Effector memory CD8-positive, alpha-beta T cell (primary cell): Measurements from ENCODE around the gene TRPM8.
A peak's percentile ranks its signal among the peaks of the same experiment; 100 is the strongest.
"Not testable (repeated sequence)": the region's sequence is repeated elsewhere in the genome, so short reads cannot be mapped to it uniquely, and the experiment has no call there.

Experiments used
- ATAC-seq: fragments of 150-1000 bp; cut with Tn5 transposase; replicated peaks from 2 replicates; pipeline ENCODE4 v1.10.0; 2021; ENCODE audit warnings: mild to moderate bottlenecking, moderate library complexity
- DNase-seq, 3 experiments: peaks; one replicate each; pipeline ENCODE4 v3.0.0; 2021
- H3K27ac Mint-ChIP-seq, 2 donors: one replicate each; pipeline ENCODE4 v1.8.0; 2022; ENCODE audit warnings: mild to moderate bottlenecking in 2 of 2, mixed read lengths in 2 of 2, moderate library complexity in 2 of 2
- H3K27me3 Mint-ChIP-seq, 2 donors: one replicate each; pipeline ENCODE4 v1.8.0; 2022; ENCODE audit warnings: mixed read lengths in 2 of 2
- H3K36me3 Mint-ChIP-seq: one replicate; pipeline ENCODE4 v1.8.0; 2022; ENCODE audit warnings: mild to moderate bottlenecking, moderate library complexity, mixed read lengths; ENCODE audit not compliant: insufficient read depth
- H3K4me1 Mint-ChIP-seq, 2 donors: one replicate each; pipeline ENCODE4 v1.8.0; 2022; ENCODE audit warnings: low read depth in 2 of 2, mixed read lengths in 2 of 2
- H3K4me3 Mint-ChIP-seq, 2 donors: one replicate each; pipeline ENCODE4 v1.8.0; 2022; ENCODE audit warnings: mild to moderate bottlenecking in 2 of 2, mixed read lengths in 2 of 2, moderate library complexity in 2 of 2
- H3K9me3 Mint-ChIP-seq, 2 donors: one replicate each; pipeline ENCODE4 v1.8.0; 2022; ENCODE audit warnings: mixed read lengths in 2 of 2

TRPM8 gene

GRCh38 chr2:233944722-233945121 lies 27.5 kb downstream of the TRPM8 start:
- H3K27me3 Mint-ChIP-seq: peaks cover 61 to 85% of the 10 kb centered on the region in 2 donors
- no peaks in the 10 kb centered on the region for H3K36me3 Mint-ChIP-seq
- no peak overlapping the region for H3K4me3 Mint-ChIP-seq
- H3K9me3 Mint-ChIP-seq: no peaks in the 10 kb centered on the region
- no peaks in the 10 kb centered on the region for H3K4me1 Mint-ChIP-seq
- ATAC-seq: no peak
- DNase-seq: no peak
- no peak overlapping the region for H3K27ac Mint-ChIP-seq

DNA sequence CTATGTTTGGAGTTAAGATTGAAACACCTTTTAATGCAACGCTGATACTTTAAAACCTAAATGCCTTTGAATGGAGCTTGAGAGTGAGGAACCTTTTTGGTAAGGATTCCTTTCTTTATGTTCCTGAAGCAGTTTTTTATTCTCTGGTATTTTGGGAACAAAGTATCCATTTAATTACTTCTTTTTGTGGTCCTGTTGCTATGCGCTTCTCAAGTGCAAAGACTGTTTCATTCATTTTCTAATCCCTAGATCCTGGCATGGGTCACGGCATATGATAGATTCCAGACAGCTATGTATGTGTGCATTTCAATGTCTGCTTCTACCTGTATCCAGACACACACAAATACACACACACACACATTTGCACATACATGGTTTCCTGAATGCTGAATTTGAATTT lies 28.0 kb downstream of the TRPM8 start:
- Mint-ChIP-seq H3K36me3 (no peaks in the 10 kb centered on the region), H3K4me1 (no peaks in the 10 kb centered on the region), H3K4me3 (no peak overlapping the region), H3K27ac (no peak overlapping the region), H3K27me3 (peaks cover 62 to 85% of the 10 kb centered on the region in 2 donors), H3K9me3 (no peaks in the 10 kb centered on the region)
- ATAC-seq (no peak), DNase-seq (no peak)

DNA sequence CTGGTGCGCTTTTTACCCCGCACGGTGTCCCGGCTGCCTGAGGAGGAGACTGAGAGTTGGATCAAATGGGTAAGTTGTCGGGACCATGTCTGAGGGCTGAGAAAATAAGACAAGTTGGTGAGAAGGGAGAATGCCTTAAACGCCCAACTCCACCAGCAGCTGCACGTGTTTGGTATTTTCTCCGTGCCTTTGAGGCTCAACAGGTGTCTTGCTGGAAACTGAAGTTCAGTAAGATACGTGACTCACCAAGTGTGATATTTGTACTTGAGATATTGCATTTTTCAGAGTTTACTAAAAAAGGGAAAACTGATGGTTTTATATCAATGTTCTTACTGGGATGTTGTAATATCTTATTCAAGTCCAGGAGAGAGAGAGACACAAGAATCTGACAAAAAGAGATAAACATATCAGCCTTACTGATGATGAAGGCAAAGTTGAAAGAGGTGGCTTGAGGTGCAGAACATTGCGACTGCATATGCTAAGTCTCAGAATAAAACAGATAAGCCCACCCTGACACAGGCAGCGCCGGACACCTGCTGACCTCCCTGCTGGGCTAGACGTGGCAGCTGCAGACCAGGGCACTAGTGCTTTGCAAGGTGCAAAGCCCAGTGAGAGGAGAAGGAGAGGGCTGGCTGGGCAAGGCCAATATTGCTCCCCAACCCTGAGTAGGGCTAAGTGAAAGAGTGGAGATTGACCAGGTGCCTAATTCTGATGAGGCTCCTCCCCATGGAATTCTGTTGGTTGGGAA lies 33.1 kb downstream of the TRPM8 start:
- no peak for ATAC-seq
- no peak overlapping the region for H3K4me3 Mint-ChIP-seq
- peaks cover 80 to 92% of the 10 kb centered on the region in 2 donors for H3K27me3 Mint-ChIP-seq
- H3K27ac Mint-ChIP-seq: no peak overlapping the region
- no peaks in the 10 kb centered on the region for H3K36me3 Mint-ChIP-seq
- H3K4me1 Mint-ChIP-seq: no peaks in the 10 kb centered on the region
- no peaks in the 10 kb centered on the region for H3K9me3 Mint-ChIP-seq
- DNase-seq: no peak

DNA sequence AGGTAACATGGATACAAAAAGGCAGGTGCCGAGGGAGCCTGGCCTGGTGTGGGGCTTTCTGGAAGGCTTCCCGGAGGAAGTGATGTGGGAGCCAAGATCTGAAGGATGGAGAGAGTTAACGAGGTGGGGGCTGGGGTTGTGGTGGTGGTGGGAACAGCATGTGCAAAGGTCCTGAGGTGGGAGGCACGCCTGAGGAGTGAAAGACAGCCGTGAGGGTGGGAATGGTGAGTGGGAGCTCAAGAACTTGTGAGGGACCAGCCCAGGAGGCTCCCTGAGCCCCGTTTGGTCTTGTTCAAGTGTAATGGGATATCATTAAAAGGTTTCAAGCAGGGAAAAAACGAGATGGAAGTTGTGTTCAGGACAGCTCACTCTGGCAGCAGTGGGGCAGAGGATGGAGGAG lies 35.2 kb downstream of the TRPM8 start:
- DNase-seq (no peak), ATAC-seq (no peak)
- Mint-ChIP-seq H3K4me1 (no peaks in the 10 kb centered on the region), H3K9me3 (no peaks in the 10 kb centered on the region), H3K36me3 (no peaks in the 10 kb centered on the region), H3K27me3 (peaks cover 74 to 79% of the 10 kb centered on the region in 2 donors), H3K27ac (no peak overlapping the region), H3K4me3 (no peak overlapping the region)

DNA sequence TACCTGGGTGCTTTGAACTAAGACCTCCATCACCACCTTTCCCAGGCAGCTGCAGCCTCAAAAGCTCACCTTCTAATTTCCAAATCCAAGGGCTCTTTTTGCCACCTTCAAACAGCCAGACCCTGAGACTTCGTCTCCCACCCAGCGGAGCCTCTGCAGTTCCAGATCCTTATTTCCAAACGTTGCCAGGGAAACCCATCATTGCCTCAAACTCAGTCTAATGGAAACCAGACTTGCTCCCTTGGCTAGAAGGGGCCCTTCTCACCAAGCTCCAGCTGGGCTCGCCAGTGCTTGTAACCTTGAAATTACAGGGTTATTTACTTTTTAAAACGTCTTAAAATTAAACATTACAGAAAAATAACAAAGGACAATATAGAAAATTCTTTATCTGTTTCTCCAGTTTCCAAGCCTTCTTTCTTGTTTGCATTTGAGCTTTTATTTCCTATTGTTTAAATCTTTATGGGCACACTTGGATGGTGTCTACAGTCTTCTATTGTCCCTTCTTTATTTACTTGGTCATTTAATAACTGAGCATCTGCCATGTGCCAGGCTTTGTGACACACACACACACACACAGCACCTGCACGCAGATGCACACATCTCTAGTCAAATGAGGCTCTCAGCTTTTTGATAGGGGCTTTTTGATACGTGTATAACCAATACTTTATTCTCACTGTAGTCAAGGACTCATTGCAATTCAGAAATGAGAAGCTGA lies 36.1 kb downstream of the TRPM8 start:
- no peak overlapping the region for H3K4me3 Mint-ChIP-seq
- H3K9me3 Mint-ChIP-seq: no peaks in the 10 kb centered on the region
- no peaks in the 10 kb centered on the region for H3K36me3 Mint-ChIP-seq
- ATAC-seq (no peak), DNase-seq (no peak)
- H3K27ac Mint-ChIP-seq: no peak overlapping the region
- H3K4me1 Mint-ChIP-seq: no peaks in the 10 kb centered on the region
- H3K27me3 Mint-ChIP-seq: peaks cover 68 to 71% of the 10 kb centered on the region in 2 donors

GRCh38 chr2:233960203-233960602 lies 43.0 kb downstream of the TRPM8 start:
- H3K27ac Mint-ChIP-seq: no peak overlapping the region

DNA sequence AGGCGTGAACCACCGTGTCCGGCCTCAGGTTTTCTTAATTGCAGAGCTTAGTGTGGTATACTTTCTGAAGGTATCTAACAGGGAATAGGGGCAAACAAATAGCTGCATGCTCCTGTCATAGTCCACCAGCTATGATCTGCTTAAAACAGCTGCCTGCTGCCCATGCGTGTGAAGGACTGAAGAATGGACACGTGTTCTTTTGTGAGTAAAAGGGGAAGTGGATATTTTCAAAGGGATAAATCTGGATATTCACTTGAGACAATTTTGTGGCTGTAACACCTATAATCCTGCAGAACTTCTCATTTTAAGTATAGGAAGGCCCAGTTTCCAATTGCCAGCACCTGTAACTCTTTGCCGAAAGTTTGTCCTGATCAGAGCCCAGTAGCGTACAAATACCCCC lies 44.7 kb downstream of the TRPM8 start:
- Mint-ChIP-seq H3K27me3 (peaks cover 7 to 18% of the 10 kb centered on the region in 2 donors), H3K4me3 (no peak overlapping the region), H3K9me3 (no peaks in the 10 kb centered on the region), H3K36me3 (no peaks in the 10 kb centered on the region), H3K27ac (no peak overlapping the region), H3K4me1 (peaks cover 2 to 6% of the 10 kb centered on the region in 2 donors)
- DNase-seq: no peak
- ATAC-seq: no peak

More at GRCh38 chr2:233960203-233960602, 43.0 kb downstream of the TRPM8 start:
- no peaks in the 10 kb centered on the region for H3K36me3 Mint-ChIP-seq
- H3K4me1 Mint-ChIP-seq: peaks cover 0 to 4% of the 10 kb centered on the region in 2 donors
- H3K27me3 Mint-ChIP-seq: peaks cover 15 to 25% of the 10 kb centered on the region in 2 donors
- no peaks in the 10 kb centered on the region for H3K9me3 Mint-ChIP-seq
- DNase-seq (no peak), ATAC-seq (no peak)
- no peak overlapping the region for H3K4me3 Mint-ChIP-seq

DNA sequence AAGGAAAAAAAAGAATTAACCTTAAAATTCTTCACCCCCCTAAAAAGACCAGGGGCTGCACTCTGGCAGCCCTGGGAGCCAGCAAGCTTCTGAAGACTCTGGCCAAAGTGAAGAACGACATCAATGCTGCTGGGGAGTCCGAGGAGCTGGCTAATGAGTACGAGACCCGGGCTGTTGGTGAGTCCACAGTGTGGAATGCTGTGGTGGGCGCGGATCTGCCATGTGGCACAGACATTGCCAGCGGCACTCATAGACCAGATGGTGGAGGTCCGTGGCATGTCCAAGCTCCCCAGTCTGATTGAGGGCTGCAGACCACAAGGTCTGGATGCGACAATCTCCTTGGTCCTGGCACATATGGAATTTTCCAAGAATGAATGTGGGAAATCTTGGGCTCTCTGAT lies 47.4 kb downstream of the TRPM8 start:
- no peak overlapping the region for H3K4me3 Mint-ChIP-seq
- no peaks in the 10 kb centered on the region for H3K9me3 Mint-ChIP-seq
- H3K27ac Mint-ChIP-seq: no peak overlapping the region
- DNase-seq: no peak
- peaks cover 0 to 18% of the 10 kb centered on the region in 2 donors for H3K27me3 Mint-ChIP-seq
- no peak for ATAC-seq
- no peaks in the 10 kb centered on the region for H3K36me3 Mint-ChIP-seq
- peaks cover 21 to 22% of the 10 kb centered on the region in 2 donors for H3K4me1 Mint-ChIP-seq

GRCh38 chr2:233965032-233965603 lies 47.9 kb downstream of the TRPM8 start:
- Mint-ChIP-seq H3K9me3 (no peaks in the 10 kb centered on the region), H3K27me3 (peaks cover 4 to 18% of the 10 kb centered on the region in 2 donors), H3K4me1 (peaks cover 21 to 22% of the 10 kb centered on the region in 2 donors), H3K4me3 (no peak overlapping the region), H3K36me3 (no peaks in the 10 kb centered on the region), H3K27ac (no peak overlapping the region)
- DNase-seq: no peak
- no peak for ATAC-seq

DNA sequence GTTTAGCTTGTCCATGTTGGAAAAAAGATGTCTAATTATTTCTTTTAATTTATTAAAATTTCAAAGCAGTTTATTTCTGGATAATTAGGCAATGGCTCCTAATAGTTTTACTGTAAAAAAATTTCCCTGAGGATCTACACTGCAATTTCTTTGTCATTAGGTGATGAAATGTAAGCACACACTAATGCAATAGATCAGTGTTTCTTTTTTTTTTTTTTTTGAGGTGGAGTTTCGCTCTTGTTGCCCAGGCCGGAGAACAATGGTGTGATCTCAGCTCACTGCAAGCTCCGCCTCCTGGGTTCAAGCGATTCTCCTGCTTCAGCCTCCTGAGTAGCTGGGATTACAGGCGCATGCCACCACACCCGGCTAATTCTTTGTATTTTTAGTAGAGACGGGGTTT lies 48.5 kb downstream of the TRPM8 start:
- H3K4me1 Mint-ChIP-seq: peaks cover 21 to 22% of the 10 kb centered on the region in 2 donors
- H3K27me3 Mint-ChIP-seq: peaks cover 10 to 18% of the 10 kb centered on the region in 2 donors
- H3K9me3 Mint-ChIP-seq, H3K36me3 Mint-ChIP-seq, DNase-seq, H3K4me3 Mint-ChIP-seq, ATAC-seq, H3K27ac Mint-ChIP-seq: not testable (repeated sequence)

- DNase-seq (no peak), ATAC-seq (no peak)
- H3K36me3 Mint-ChIP-seq: no peaks in the 10 kb centered on the region
- peaks cover 17 to 23% of the 10 kb centered on the region in 2 donors for H3K27me3 Mint-ChIP-seq
- no peaks in the 10 kb centered on the region for H3K9me3 Mint-ChIP-seq
- H3K27ac Mint-ChIP-seq: no peak overlapping the region
- peaks cover 18 to 21% of the 10 kb centered on the region in 2 donors for H3K4me1 Mint-ChIP-seq
- no peak overlapping the region for H3K4me3 Mint-ChIP-seq
These were observed 49.2 kb downstream of the TRPM8 start for GRCh38 chr2:233966388-233966787.

DNA sequence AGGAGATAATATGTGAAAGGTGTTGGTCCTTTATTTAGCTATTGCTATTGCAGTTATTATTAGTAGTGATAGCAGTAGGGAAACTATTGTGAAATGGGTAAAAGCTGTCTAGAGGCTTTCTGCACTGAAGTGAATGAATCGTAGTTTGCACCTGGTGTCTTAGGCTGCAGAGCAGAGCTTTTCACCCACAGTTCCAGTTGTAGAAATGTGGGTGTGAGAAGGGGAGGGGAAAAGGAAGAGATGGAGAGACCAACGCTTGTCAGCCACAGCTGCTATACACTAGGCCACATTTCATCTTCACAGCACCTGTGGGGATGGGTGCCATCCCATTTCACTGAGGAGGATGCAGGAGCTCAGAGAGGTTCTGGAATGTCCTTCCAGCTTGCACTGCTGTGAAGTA lies 50.0 kb downstream of the TRPM8 start:
- Mint-ChIP-seq H3K4me1 (peaks cover 18 to 21% of the 10 kb centered on the region in 2 donors), H3K4me3 (peak overlapping the region; percentile 9 to 41), H3K36me3 (no peaks in the 10 kb centered on the region), H3K27ac (peak overlapping the region in 1 of 2 donors; percentile 77), H3K9me3 (no peaks in the 10 kb centered on the region), H3K27me3 (peaks cover 20% of the 10 kb centered on the region in 2 donors)
- ATAC-seq (peak; percentile 78), DNase-seq (no peak)

- ATAC-seq (peak; percentile 56), DNase-seq (no peak)
- no peaks in the 10 kb centered on the region for H3K36me3 Mint-ChIP-seq
- peaks cover 6 to 20% of the 10 kb centered on the region in 2 donors for H3K27me3 Mint-ChIP-seq
- H3K27ac Mint-ChIP-seq: no peak overlapping the region
- peaks cover 18 to 21% of the 10 kb centered on the region in 2 donors for H3K4me1 Mint-ChIP-seq
- no peak overlapping the region for H3K4me3 Mint-ChIP-seq
- H3K9me3 Mint-ChIP-seq: no peaks in the 10 kb centered on the region
These were observed 51.4 kb downstream of the TRPM8 start for GRCh38 chr2:233968556-233968955.
